Ishikawa (cell line): ENCODE results near the gene EBF4.

ENCODE experiments used
- EP300 ChIP-seq: IDR thresholded peaks from 2 replicates; pipeline ENCODE4 v1.6.1; 2012; ENCODE audit warnings: borderline replicate concordance
- FOXM1 ChIP-seq: IDR thresholded peaks from 2 replicates; pipeline ENCODE4 v1.6.1; 2012; ENCODE audit warnings: low read depth, borderline replicate concordance
- NFIC ChIP-seq: IDR thresholded peaks from 2 replicates; pipeline ENCODE4 v1.6.1; 2012
- RAD21 ChIP-seq: IDR thresholded peaks from 2 replicates; pipeline ENCODE4 v1.6.1; 2012; ENCODE audit warnings: low read depth
- TAF1 ChIP-seq: IDR thresholded peaks from 2 replicates; pipeline ENCODE4 v1.6.1; 2012; ENCODE audit warnings: low read depth, mild to moderate bottlenecking
- YY1 ChIP-seq: IDR thresholded peaks from 2 replicates; pipeline ENCODE4 v1.6.1; 2012; ENCODE audit warnings: low read depth

GRCh38 chr20:2761885-2762284 is 69.3 kb downstream of the EBF4 start:
- TF ChIP-seq EP300 (no peak), TAF1 (no peak), FOXM1 (no peak), RAD21 (no peak), NFIC (no peak), YY1 (no peak)
